ENCODE measurements around the gene TMTC2. TPM values are rescaled to one million over a fixed set of nuclear protein-coding genes. Genes with fewer than 3 reads are reported as not detected.

TMTC2 gene
- total and polyA plus RNA-seq, 2 donors from 2014 or later = 6.0 to 32.9 TPM

DNA sequence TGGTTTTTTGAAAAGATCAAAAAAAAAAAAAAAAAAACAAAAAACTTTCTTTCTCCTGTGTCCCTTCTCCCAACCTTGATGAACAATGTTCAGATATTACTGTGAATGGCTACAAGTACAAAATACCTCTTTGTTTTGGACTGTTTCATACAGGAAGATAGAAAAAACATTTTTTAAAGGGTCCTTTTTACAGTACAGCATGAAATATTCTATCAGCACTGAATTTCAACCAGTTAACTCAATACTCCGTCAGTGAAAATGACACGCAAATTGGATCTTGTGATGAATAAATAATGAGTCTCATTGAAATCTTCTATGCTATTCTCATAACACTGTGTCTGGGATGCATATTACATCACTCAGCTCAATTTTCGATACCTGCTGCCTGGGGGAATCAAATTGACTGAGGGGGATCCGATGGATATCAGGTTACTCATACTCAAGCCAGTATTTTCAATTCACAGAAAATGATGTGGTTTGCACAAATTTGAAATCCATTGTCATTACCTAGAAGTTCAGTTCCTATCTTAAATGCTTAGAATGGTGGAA lies 179.6 kb downstream of the TMTC2 start:
- no peak overlapping the region for H3K4me3 ChIP-seq (ENCODE audit: low read length in 3 of 3)
- TF ChIP-seq, protein P1, sequence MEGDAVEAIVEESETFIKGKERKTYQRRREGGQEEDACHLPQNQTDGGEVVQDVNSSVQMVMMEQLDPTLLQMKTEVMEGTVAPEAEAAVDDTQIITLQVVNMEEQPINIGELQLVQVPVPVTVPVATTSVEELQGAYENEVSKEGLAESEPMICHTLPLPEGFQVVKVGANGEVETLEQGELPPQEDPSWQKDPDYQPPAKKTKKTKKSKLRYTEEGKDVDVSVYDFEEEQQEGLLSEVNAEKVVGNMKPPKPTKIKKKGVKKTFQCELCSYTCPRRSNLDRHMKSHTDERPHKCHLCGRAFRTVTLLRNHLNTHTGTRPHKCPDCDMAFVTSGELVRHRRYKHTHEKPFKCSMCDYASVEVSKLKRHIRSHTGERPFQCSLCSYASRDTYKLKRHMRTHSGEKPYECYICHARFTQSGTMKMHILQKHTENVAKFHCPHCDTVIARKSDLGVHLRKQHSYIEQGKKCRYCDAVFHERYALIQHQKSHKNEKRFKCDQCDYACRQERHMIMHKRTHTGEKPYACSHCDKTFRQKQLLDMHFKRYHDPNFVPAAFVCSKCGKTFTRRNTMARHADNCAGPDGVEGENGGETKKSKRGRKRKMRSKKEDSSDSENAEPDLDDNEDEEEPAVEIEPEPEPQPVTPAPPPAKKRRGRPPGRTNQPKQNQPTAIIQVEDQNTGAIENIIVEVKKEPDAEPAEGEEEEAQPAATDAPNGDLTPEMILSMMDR (IDR thresholded peaks at IDR 0.05; ENCODE audit: borderline replicate concordance, extremely low read depth, insufficient read depth) = no peak
- no peak for FAIRE-seq
- H3K27me3 ChIP-seq (ENCODE audit: control insufficient read depth, insufficient read depth, low read length) = no peaks in the 10 kb centered on the region
- intact Hi-C loops (cut with DNase I) = no loop called here
- no peaks in the 10 kb centered on the region for H3K9me3 ChIP-seq (ENCODE audit: control insufficient read depth in 2 of 3, insufficient read depth in 1 of 3, low read length in 3 of 3)
- DNase-seq = no peak
- H3K9ac ChIP-seq (ENCODE audit: low read length in 3 of 3) = no peak overlapping the region
- H3K36me3 ChIP-seq (ENCODE audit: control insufficient read depth in 2 of 3, insufficient read depth in 3 of 3, low read length in 3 of 3) = no peaks in the 10 kb centered on the region
- no peak overlapping the region for H3K27ac ChIP-seq (ENCODE audit: low read depth in 2 of 2, low read length in 2 of 2)
- H3K4me1 ChIP-seq (ENCODE audit: control insufficient read depth in 2 of 3, insufficient read depth in 2 of 3, low read depth in 1 of 3, low read length in 3 of 3) = peaks cover 0 to 15% (median 3%) of the 10 kb centered on the region in 3 donors

DNA sequence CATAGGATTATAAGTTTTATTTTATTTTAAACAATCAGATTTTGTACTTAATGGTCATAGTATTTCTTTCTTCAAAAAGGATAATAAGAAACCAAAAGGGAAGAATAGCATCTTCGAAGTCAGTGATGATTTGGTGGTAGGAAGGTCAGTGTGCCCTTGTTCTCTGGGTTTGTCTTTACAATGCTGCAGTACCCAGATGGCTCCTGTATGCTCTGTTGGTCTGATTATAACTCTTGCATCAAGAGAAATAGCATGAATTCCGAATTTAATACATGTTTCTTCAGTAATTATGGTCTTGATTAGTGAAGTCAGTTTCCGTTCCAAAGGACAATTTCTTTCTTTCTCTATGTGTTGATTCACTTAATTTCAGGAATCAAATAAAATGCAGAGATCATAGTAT lies 180.2 kb downstream of the TMTC2 start:
- Histone ChIP-seq H3K9ac (ENCODE audit: low read length in 3 of 3) (no peak overlapping the region), H3K27me3 (ENCODE audit: control insufficient read depth, insufficient read depth, low read length) (no peaks in the 10 kb centered on the region), H3K9me3 (ENCODE audit: control insufficient read depth in 2 of 3, insufficient read depth in 1 of 3, low read length in 3 of 3) (no peaks in the 10 kb centered on the region), H3K4me1 (ENCODE audit: control insufficient read depth in 2 of 3, insufficient read depth in 2 of 3, low read depth in 1 of 3, low read length in 3 of 3) (peaks cover 0 to 9% (median 3%) of the 10 kb centered on the region in 3 donors), H3K4me3 (ENCODE audit: low read length in 3 of 3) (no peak overlapping the region), H3K36me3 (ENCODE audit: control insufficient read depth in 2 of 3, insufficient read depth in 3 of 3, low read length in 3 of 3) (no peaks in the 10 kb centered on the region), H3K27ac (ENCODE audit: low read depth in 2 of 2, low read length in 2 of 2) (no peak overlapping the region)
- TF ChIP-seq, protein P1 (IDR thresholded peaks at IDR 0.05; ENCODE audit: borderline replicate concordance, extremely low read depth, insufficient read depth) = no peak
- intact Hi-C loops (cut with DNase I) = no loop called here
- FAIRE-seq (no peak), DNase-seq (no peak)

DNA sequence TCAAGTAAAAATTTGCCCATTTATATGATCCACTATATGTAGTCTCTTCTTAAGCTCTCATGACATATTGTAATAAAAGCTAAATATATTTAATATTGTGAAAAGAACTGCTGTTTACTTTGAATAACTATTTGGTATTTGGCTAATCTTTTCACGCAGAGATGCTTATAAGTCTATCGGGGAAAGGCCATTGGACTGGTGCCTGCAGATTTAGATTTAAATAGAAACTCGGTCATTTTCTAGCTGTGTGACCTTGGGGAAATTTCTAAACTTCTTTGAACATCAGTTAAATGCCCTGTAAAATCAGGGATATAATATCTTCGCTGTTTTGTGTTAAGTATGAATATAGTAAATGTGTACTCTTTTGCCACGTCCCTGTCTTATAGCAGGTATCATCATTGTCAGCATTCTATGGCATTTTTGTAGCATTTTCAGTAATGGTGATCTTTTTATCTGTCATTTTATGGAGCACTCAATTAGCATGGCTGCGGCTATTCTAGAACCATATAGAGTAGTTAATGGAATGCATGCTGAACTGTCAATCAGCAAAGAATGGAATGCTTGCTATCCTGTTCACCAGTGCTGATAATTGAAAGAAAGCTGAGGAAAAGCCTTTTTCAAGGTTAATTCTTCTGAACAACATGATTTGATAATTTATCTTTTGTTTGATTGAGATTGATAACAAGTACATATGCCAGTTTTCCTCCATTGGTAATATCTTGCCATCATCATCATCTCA lies 181.2 kb downstream of the TMTC2 start:
- no peak for FAIRE-seq
- no peaks in the 10 kb centered on the region for H3K27me3 ChIP-seq (ENCODE audit: control insufficient read depth, insufficient read depth, low read length)
- H3K4me3 ChIP-seq (ENCODE audit: low read length in 3 of 3) = no peak overlapping the region
- no peak overlapping the region for H3K27ac ChIP-seq (ENCODE audit: low read depth in 2 of 2, low read length in 2 of 2)
- no peaks in the 10 kb centered on the region for H3K36me3 ChIP-seq (ENCODE audit: control insufficient read depth in 2 of 3, insufficient read depth in 3 of 3, low read length in 3 of 3)
- DNase-seq = no peak
- H3K9ac ChIP-seq (ENCODE audit: low read length in 3 of 3) = no peak overlapping the region
- H3K9me3 ChIP-seq (ENCODE audit: control insufficient read depth in 2 of 3, insufficient read depth in 1 of 3, low read length in 3 of 3) = no peaks in the 10 kb centered on the region
- intact Hi-C loops (cut with DNase I) = no loop called here
- TF ChIP-seq, protein P1 (IDR thresholded peaks at IDR 0.05; ENCODE audit: borderline replicate concordance, extremely low read depth, insufficient read depth) = no peak
- peaks cover 0 to 3% (median 2%) of the 10 kb centered on the region in 3 donors for H3K4me1 ChIP-seq (ENCODE audit: control insufficient read depth in 2 of 3, insufficient read depth in 2 of 3, low read depth in 1 of 3, low read length in 3 of 3)
